LoVo (cell line): ENCODE data around the gene ADD3.

ENCODE experiments used
- DNase-seq: peaks from one replicate; pipeline ENCODE4 v3.0.0-alpha.2; 2016; ENCODE audit warnings: low spot score

ADD3 gene

GRCh38 chr10:110006358-110007160 lies 1.2 kb upstream of the ADD3 start:
- peak; percentile 68 for DNase-seq

- peak; percentile 50 for DNase-seq
Measured at GRCh38 chr10:110007161-110007700, 553 bp upstream of the ADD3 start.

GRCh38 chr10:110008518-110009339 lies 945 bp downstream of the ADD3 start:
- DNase-seq, result peak; percentile 39

GRCh38 chr10:110009736-110010475 lies 2.1 kb downstream of the ADD3 start:
- no peak for DNase-seq

- DNase-seq, result no peak
Measured at GRCh38 chr10:110010486-110011378, 2.9 kb downstream of the ADD3 start.

GRCh38 chr10:110011681-110012080 lies 3.9 kb downstream of the ADD3 start:
- DNase-seq, result peak; percentile 22

GRCh38 chr10:110013630-110014293 lies 6.0 kb downstream of the ADD3 start:
- no peak for DNase-seq

GRCh38 chr10:110016039-110016438 lies 8.3 kb downstream of the ADD3 start:
- DNase-seq, result no peak

GRCh38 chr10:110017052-110017451 lies 9.3 kb downstream of the ADD3 start:
- no peak for DNase-seq

GRCh38 chr10:110017907-110018306 lies 10.1 kb downstream of the ADD3 start:
- DNase-seq, result no peak

GRCh38 chr10:110020265-110020664 lies 12.5 kb downstream of the ADD3 start:
- DNase-seq, result no peak

GRCh38 chr10:110022716-110023504 lies 15.1 kb downstream of the ADD3 start:
- no peak for DNase-seq

GRCh38 chr10:110023785-110024465 lies 16.1 kb downstream of the ADD3 start:
- DNase-seq, result no peak

- DNase-seq, result no peak
Measured at GRCh38 chr10:110029450-110029849, 21.7 kb downstream of the ADD3 start.

GRCh38 chr10:110032801-110033700 lies 25.3 kb downstream of the ADD3 start:
- no peak for DNase-seq

GRCh38 chr10:110033701-110034235 lies 26.0 kb downstream of the ADD3 start:
- DNase-seq, result no peak

GRCh38 chr10:110034596-110034995 lies 26.8 kb downstream of the ADD3 start:
- no peak for DNase-seq
